Neural cell (in vitro differentiated cells): ENCODE measurements around the gene FCER2. TPM values are rescaled to one million over a fixed set of nuclear protein-coding genes. Genes with fewer than 3 reads are reported as not detected.

ENCODE experiments used
- H2AFZ ChIP-seq: fragments of 200-600, 300-800 bp; sonication (generic), shearing (Covaris generic); 2 replicates; pipeline ENCODE4 v1.6.0; 2014; ENCODE audit warnings: low read depth, mild to moderate bottlenecking, antibody characterized with exemption, low read length, moderate library complexity
- H3F3A ChIP-seq: fragments of 200-600 bp; shearing (Covaris generic); 2 replicates; pipeline ENCODE4 v1.6.1; 2016; ENCODE audit warnings: mild to moderate bottlenecking, moderate library complexity, mixed read lengths, antibody characterized with exemption, low read length; ENCODE audit not compliant: insufficient read depth, poor library complexity, severe bottlenecking
- H3K27ac ChIP-seq: fragments of 200-600, 300-800 bp; sonication (generic), shearing (Covaris generic); 2 replicates; pipeline ENCODE4 v1.5.1; 2014; ENCODE audit warnings: mild to moderate bottlenecking, low read length, moderate library complexity
- H3K27me3 ChIP-seq: fragments of 300-800, 200-600 bp; sonication (generic), shearing (Covaris generic); 2 replicates; pipeline ENCODE4 v1.6.0; 2014; ENCODE audit warnings: mild to moderate bottlenecking, low read depth, low read length, moderate library complexity; ENCODE audit not compliant: insufficient read depth
- H3K36me3 ChIP-seq: fragments of 300-800, 200-600 bp; sonication (generic), shearing (Covaris generic); 2 replicates; pipeline ENCODE4 v1.5.1; 2014; ENCODE audit warnings: mild to moderate bottlenecking, antibody characterized with exemption, low read length, moderate library complexity; ENCODE audit not compliant: insufficient read depth
- H3K4me2 ChIP-seq: fragments of 300-800, 200-600 bp; sonication (generic), shearing (Covaris generic); 2 replicates; pipeline ENCODE4 v1.6.0; 2014; ENCODE audit warnings: mild to moderate bottlenecking, low read length
- H3K4me3 ChIP-seq: fragments of 300-800, 200-600 bp; sonication (generic), shearing (Covaris generic); 2 replicates; pipeline ENCODE4 v1.5.1; 2014; ENCODE audit warnings: mild to moderate bottlenecking, low read length, moderate library complexity
- H3K79me2 ChIP-seq: fragments of 200-600 bp; shearing (Covaris generic); replicated peaks from 2 replicates; pipeline ENCODE4 v1.6.0; 2014; ENCODE audit warnings: mild to moderate bottlenecking, low read length, moderate library complexity; ENCODE audit not compliant: insufficient read depth
- H3K9ac ChIP-seq: fragments of 300-800, 200-600 bp; sonication (generic), shearing (Covaris generic); 2 replicates; pipeline ENCODE4 v1.6.1; 2016; ENCODE audit warnings: mild to moderate bottlenecking, low read length, mixed read lengths
- H3K9me2 ChIP-seq: fragments of 200-600 bp; shearing (Covaris generic); 2 replicates; pipeline ENCODE4 v1.6.1; 2016; ENCODE audit warnings: mild to moderate bottlenecking, low read length, mixed read lengths; ENCODE audit not compliant: insufficient read depth
- H3K9me3 ChIP-seq: fragments of 200-600, 300-800 bp; sonication (generic), shearing (Covaris generic); 2 replicates; pipeline ENCODE4 v1.6.1; 2016; ENCODE audit warnings: mild to moderate bottlenecking, mixed run types, low read length, moderate library complexity, mixed read lengths
- H4K20me1 ChIP-seq: fragments of 200-600 bp; shearing (Covaris generic); 2 replicates; pipeline ENCODE4 v1.6.1; 2016; ENCODE audit warnings: mild to moderate bottlenecking, mixed run types; ENCODE audit not compliant: insufficient read depth
- EP300 ChIP-seq: fragments of 450-650 bp; conservative IDR thresholded peaks from 2 replicates; pipeline ENCODE4 v1.6.1; 2014; ENCODE audit warnings: antibody characterized with exemption, mild to moderate bottlenecking, moderate library complexity; ENCODE audit not compliant: poor library complexity, severe bottlenecking
- EZH2 ChIP-seq: fragments of 200-600, 300-800 bp; shearing (Covaris generic), sonication (generic); IDR thresholded peaks from 2 replicates; pipeline ENCODE4 v1.6.1; 2014; ENCODE audit warnings: antibody characterized with exemption, low read length, borderline replicate concordance, mild to moderate bottlenecking; ENCODE audit not compliant: insufficient read depth, poor library complexity, severe bottlenecking
- MXI1 ChIP-seq: fragments of 450-650 bp; conservative IDR thresholded peaks from 2 replicates; pipeline ENCODE4 v1.6.1; 2014; ENCODE audit warnings: antibody characterized with exemption, mild to moderate bottlenecking; ENCODE audit not compliant: poor library complexity, severe bottlenecking
- POLR2AphosphoS5 ChIP-seq: IDR thresholded peaks from 2 replicates; pipeline ENCODE4 v1.6.1; 2012
- RAD21 ChIP-seq: fragments of 450-650 bp; conservative IDR thresholded peaks from 2 replicates; pipeline ENCODE4 v1.6.1; 2014; ENCODE audit warnings: antibody characterized with exemption, mild to moderate bottlenecking, moderate library complexity
- SMC3 ChIP-seq: fragments of 450-650 bp; conservative IDR thresholded peaks from 2 replicates; pipeline ENCODE4 v1.6.1; 2014; ENCODE audit warnings: antibody characterized with exemption, mild to moderate bottlenecking, moderate library complexity; ENCODE audit not compliant: poor library complexity
- TAF1 ChIP-seq: IDR thresholded peaks from 2 replicates; pipeline ENCODE4 v1.6.1; 2012; ENCODE audit warnings: low read depth
- polyA plus RNA-seq: library from polyadenylated mRNA; depleted of rRNA; stranded (reverse); fragments of >200 nt; gene quantifications from 2 replicates; pipeline ENCODE4 v1.2.3, GENCODE V29; 2014
- TF ChIP-seq, protein P1 (sequence below): fragments of 450-650 bp; IDR thresholded peaks from 2 replicates; pipeline ENCODE4 v1.5.1; 2014; ENCODE audit warnings: antibody characterized with exemption, mild to moderate bottlenecking, moderate library complexity; ENCODE audit not compliant: poor library complexity, severe bottlenecking
- TF ChIP-seq, protein P2 (sequence below): IDR thresholded peaks from 2 replicates; pipeline ENCODE4 v1.6.1; 2012; ENCODE audit warnings: borderline replicate concordance

The FCER2 gene
- polyA plus RNA-seq, 1 donor from 2014 or later = not detected

DNA sequence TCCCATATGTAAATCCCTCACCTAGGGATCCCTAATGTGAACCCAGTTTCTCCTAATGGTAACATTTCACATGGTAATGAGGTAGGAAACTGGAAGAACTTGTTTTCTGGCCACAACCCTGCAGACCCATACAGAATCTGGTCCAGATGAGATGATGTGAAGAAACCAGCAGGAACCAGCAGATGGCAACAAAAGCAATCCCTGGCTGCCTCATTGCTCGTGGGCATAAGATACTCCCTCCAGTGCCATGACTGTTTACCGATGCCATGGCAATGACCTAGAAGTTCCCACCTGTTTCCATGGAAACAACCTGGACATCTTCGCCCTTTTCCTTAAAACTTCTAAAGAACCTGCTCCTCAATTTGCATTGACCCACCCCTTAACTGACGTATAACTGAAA, 46.8 kb upstream of the FCER2 start:
- Histone ChIP-seq H3K4me2 (no peak overlapping the region), H3K9me2 (no peaks in the 10 kb centered on the region), H3K27ac (no peak overlapping the region), H3K36me3 (no peaks in the 10 kb centered on the region), H4K20me1 (no peaks in the 10 kb centered on the region), H3K9ac (no peak overlapping the region), H3K9me3 (no peaks in the 10 kb centered on the region), H3K4me3 (no peak overlapping the region), H3F3A (no peaks in the 10 kb centered on the region), H2AFZ (no peak overlapping the region), H3K27me3 (no peaks in the 10 kb centered on the region), H3K79me2 (no peaks in the 10 kb centered on the region)
- TF ChIP-seq, protein P1, sequence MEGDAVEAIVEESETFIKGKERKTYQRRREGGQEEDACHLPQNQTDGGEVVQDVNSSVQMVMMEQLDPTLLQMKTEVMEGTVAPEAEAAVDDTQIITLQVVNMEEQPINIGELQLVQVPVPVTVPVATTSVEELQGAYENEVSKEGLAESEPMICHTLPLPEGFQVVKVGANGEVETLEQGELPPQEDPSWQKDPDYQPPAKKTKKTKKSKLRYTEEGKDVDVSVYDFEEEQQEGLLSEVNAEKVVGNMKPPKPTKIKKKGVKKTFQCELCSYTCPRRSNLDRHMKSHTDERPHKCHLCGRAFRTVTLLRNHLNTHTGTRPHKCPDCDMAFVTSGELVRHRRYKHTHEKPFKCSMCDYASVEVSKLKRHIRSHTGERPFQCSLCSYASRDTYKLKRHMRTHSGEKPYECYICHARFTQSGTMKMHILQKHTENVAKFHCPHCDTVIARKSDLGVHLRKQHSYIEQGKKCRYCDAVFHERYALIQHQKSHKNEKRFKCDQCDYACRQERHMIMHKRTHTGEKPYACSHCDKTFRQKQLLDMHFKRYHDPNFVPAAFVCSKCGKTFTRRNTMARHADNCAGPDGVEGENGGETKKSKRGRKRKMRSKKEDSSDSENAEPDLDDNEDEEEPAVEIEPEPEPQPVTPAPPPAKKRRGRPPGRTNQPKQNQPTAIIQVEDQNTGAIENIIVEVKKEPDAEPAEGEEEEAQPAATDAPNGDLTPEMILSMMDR = no peak
- no peak for TF ChIP-seq SMC3
- TF ChIP-seq, protein P2, sequence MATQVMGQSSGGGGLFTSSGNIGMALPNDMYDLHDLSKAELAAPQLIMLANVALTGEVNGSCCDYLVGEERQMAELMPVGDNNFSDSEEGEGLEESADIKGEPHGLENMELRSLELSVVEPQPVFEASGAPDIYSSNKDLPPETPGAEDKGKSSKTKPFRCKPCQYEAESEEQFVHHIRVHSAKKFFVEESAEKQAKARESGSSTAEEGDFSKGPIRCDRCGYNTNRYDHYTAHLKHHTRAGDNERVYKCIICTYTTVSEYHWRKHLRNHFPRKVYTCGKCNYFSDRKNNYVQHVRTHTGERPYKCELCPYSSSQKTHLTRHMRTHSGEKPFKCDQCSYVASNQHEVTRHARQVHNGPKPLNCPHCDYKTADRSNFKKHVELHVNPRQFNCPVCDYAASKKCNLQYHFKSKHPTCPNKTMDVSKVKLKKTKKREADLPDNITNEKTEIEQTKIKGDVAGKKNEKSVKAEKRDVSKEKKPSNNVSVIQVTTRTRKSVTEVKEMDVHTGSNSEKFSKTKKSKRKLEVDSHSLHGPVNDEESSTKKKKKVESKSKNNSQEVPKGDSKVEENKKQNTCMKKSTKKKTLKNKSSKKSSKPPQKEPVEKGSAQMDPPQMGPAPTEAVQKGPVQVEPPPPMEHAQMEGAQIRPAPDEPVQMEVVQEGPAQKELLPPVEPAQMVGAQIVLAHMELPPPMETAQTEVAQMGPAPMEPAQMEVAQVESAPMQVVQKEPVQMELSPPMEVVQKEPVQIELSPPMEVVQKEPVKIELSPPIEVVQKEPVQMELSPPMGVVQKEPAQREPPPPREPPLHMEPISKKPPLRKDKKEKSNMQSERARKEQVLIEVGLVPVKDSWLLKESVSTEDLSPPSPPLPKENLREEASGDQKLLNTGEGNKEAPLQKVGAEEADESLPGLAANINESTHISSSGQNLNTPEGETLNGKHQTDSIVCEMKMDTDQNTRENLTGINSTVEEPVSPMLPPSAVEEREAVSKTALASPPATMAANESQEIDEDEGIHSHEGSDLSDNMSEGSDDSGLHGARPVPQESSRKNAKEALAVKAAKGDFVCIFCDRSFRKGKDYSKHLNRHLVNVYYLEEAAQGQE = no peak
- TF ChIP-seq TAF1 = no peak
- TF ChIP-seq EP300 = no peak
- no peak for TF ChIP-seq MXI1

DNA sequence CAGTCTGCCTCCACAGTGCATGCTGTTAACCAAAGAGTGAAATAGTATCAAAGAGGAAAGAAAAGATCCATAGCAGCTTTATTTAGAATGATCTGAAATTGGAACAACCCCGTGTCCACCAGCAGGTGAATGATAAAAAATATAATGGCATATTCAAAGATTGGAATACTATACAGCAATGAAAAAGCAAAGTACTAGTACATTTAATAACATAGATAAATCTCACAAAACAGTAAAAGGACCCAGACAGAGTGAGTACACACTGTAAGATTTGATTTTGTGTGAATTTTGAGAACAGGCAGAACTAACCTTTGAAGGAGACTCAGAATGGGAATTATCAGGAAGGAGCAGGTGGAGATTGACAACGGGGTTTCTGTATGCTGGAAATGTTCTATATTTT, 46.2 kb upstream of the FCER2 start:
- Histone ChIP-seq H3K27ac (no peak overlapping the region), H3K9me3 (no peaks in the 10 kb centered on the region), H4K20me1 (no peaks in the 10 kb centered on the region), H3K79me2 (no peaks in the 10 kb centered on the region), H3K9ac (no peak overlapping the region), H3K4me2 (no peak overlapping the region), H3K27me3 (no peaks in the 10 kb centered on the region), H2AFZ (no peak overlapping the region), H3K9me2 (no peaks in the 10 kb centered on the region), H3F3A (no peaks in the 10 kb centered on the region), H3K36me3 (no peaks in the 10 kb centered on the region), H3K4me3 (no peak overlapping the region)
- TF ChIP-seq POLR2AphosphoS5 (no peak), EP300 (no peak), SMC3 (no peak), EZH2 (no peak), TAF1 (no peak), RAD21 (no peak), MXI1 (no peak)
- TF ChIP-seq, protein P1 = no peak
- TF ChIP-seq, protein P2 = no peak
